ENCODE results near the gene LAD1.

DNA sequence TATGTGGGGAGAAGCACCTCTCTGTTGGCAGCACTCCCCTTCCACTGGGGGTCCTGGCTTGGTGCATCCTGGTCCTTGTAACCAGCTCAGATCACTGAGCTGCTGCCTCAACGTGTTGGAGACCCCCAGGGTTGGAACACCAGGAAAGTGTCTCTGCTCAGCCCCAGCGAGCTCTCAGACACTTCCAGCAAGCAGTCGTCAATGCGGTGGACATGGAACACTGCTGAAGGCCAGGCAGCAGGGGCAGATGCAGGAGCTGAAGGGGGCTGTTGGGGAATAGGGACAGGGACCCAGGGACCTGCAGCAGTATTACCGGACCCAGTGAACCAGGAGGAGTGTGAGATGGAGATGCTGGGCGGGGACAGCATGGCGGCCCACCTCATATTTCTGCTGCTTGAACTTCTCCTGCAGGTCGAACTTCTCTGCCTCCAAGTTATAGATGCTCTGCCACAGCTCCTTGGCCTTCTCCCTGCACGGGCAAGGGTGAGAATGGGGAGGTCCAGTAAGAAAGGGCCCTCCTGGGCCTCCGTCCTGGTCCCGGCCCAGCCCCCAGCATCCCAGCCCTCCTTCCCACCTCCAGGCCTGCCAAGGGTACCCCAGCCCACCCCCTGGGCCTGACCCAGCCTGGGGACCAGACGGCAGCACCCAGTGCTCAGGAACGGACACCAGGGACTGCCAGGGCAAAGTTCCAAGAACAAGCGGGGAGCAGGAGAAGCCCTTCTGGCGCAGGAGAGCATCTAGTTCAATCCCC is 38.0 kb downstream of the LAD1 start:
- TF ChIP-seq FOXM1 (IDR thresholded peaks at IDR 0.05; ENCODE audit: borderline replicate concordance) (no peak), BHLHE40 (IDR thresholded peaks at IDR 0.05; ENCODE audit: borderline replicate concordance) (no peak), SP1 (IDR thresholded peaks at IDR 0.05) (no peak)

Measured in HEK293T (cell line).